Activated CD4-positive, alpha-beta T cell treated with anti-CD3 and anti-CD28 coated beads for 36 hours (primary cell): Measurements from ENCODE around the gene DRC3. TPM values are rescaled to one million over a fixed set of nuclear protein-coding genes. Genes with fewer than 3 reads are reported as not detected.
"Not testable (repeated sequence)": the region's sequence is repeated elsewhere in the genome, so short reads cannot be mapped to it uniquely, and the experiment has no call there.

Experiments used
- ATAC-seq: fragments of 200-7000 bp; cut with Tn5 transposase; one replicate; pipeline ENCODE4 v1.10.0; 2021; ENCODE audit warnings: mild to moderate bottlenecking, moderate library complexity
- CTCF ChIA-PET: fragments of 350-600 bp; sonication (Branson Sonifier 250); formaldehyde crosslinking; loops from one replicate; lab custom pipeline; 2021; ENCODE audit warnings: antibody characterized with exemption; lab: Charles Lee
- POLR2A ChIA-PET: fragments of 350-600 bp; sonication (Branson Sonifier 250); formaldehyde crosslinking; loops from one replicate; lab custom pipeline; 2021; ENCODE audit warnings: antibody characterized with exemption, inconsistent platforms; lab: Charles Lee
- DNase-seq: peaks from one replicate; pipeline ENCODE4 v3.0.0-alpha.2; 2020
- H3K27ac Mint-ChIP-seq: one replicate; pipeline ENCODE4 v1.8.0; 2021; ENCODE audit warnings: mixed read lengths
- H3K27me3 Mint-ChIP-seq: one replicate; pipeline ENCODE4 v1.8.0; 2021; ENCODE audit warnings: mixed read lengths
- H3K36me3 Mint-ChIP-seq: one replicate; pipeline ENCODE4 v1.8.0; 2021; ENCODE audit warnings: low read depth, mixed read lengths
- H3K4me1 Mint-ChIP-seq: one replicate; pipeline ENCODE4 v1.8.0; 2021; ENCODE audit warnings: mixed read lengths
- H3K4me3 Mint-ChIP-seq: one replicate; pipeline ENCODE4 v1.8.0; 2021; ENCODE audit warnings: mild to moderate bottlenecking, moderate library complexity, mixed read lengths
- H3K9me3 Mint-ChIP-seq: one replicate; pipeline ENCODE4 v1.8.0; 2021; ENCODE audit warnings: low read depth, mixed read lengths
- intact Hi-C, 2 experiments: fragments of 100-400 bp; cut with DNase I in 1 of 2; cut with micrococcal nuclease in 1 of 2; formaldehyde crosslinking; loops; one replicate each; pipeline versions ENCODE4 v1.14.2 to v1.15.1; 2022 to 2024; cut with DNase I, micrococcal nuclease
- total RNA-seq, 2 experiments: library from RNA; stranded (reverse); gene quantifications; one replicate each; pipeline ENCODE4 v1.2.3, GENCODE V29; 2021

DRC3 gene
- total RNA-seq, 2 experiments from 2014 or later, result 0.11 to 0.18 TPM

GRCh38 chr17:17954079-17954478 lies 18.6 kb upstream of the DRC3 start:
- Mint-ChIP-seq H3K4me1 (peaks cover 41% of the 10 kb centered on the region), H3K9me3 (peaks cover 2% of the 10 kb centered on the region), H3K36me3 (peaks cover 8% of the 10 kb centered on the region), H3K27ac (no peak overlapping the region), H3K4me3 (no peak overlapping the region), H3K27me3 (no peaks in the 10 kb centered on the region)
- POLR2A ChIA-PET, result no interaction called here
- no peak for ATAC-seq
- CTCF ChIA-PET, result interaction anchor here (1.3 kb wide), 1 partner anchor 11 kb away, joined by 3 read pairs; no protein-coding TSS in a partner anchor
- intact Hi-C loops, result no loop called here
- DNase-seq, result no peak

GRCh38 chr17:17955790-17956341 lies 16.8 kb upstream of the DRC3 start:
- H3K27ac Mint-ChIP-seq, result peak overlapping the region; percentile 76
- H3K27me3 Mint-ChIP-seq, H3K4me3 Mint-ChIP-seq, H3K36me3 Mint-ChIP-seq, intact Hi-C loops, H3K9me3 Mint-ChIP-seq, ATAC-seq: not testable (repeated sequence)
- POLR2A ChIA-PET, result interaction anchor here (0.5 kb wide), 1 partner anchor 546 kb away, joined by 3 read pairs; no protein-coding TSS in a partner anchor
- peaks cover 59% of the 10 kb centered on the region for H3K4me1 Mint-ChIP-seq
- DNase-seq, result peak; percentile 54
- CTCF ChIA-PET, result interaction anchor here (0.9 to 1.2 kb wide), 2 partner anchors 10 to 18 kb away, joined by 3 read pairs; no protein-coding TSS in a partner anchor

- H3K4me3 Mint-ChIP-seq, result peak overlapping the region; percentile 35
- ChIA-PET POLR2A (interaction anchor here (0.7 to 2.6 kb wide), 3 partner anchors 15 to 103 kb away, joined by 3 to 19 read pairs (median 3); partner anchors contain the start of genes DRC3 and TOM1L2), CTCF (interaction anchor here (0.7 to 1.4 kb wide), 8 partner anchors 12 to 173 kb away, joined by 3 to 5 read pairs (median 4); partner anchors contain the start of genes DRC3 and TOM1L2)
- peaks cover 10% of the 10 kb centered on the region for H3K36me3 Mint-ChIP-seq
- peaks cover 68% of the 10 kb centered on the region for H3K4me1 Mint-ChIP-seq
- DNase-seq (no peak), ATAC-seq (no peak)
- intact Hi-C loops, result no loop called here
- H3K27ac Mint-ChIP-seq, result peak overlapping the region; percentile 95
- H3K9me3 Mint-ChIP-seq, result peaks cover 2% of the 10 kb centered on the region
- H3K27me3 Mint-ChIP-seq, result no peaks in the 10 kb centered on the region
Measured at GRCh38 chr17:17957584-17957916, 15.1 kb upstream of the DRC3 start.

GRCh38 chr17:17958982-17959381 lies 13.7 kb upstream of the DRC3 start:
- Mint-ChIP-seq H3K27me3 (no peaks in the 10 kb centered on the region), H3K36me3 (peaks cover 10% of the 10 kb centered on the region), H3K4me3 (peak overlapping the region; percentile 71), H3K27ac (peak overlapping the region; percentile 95), H3K4me1 (peaks cover 69% of the 10 kb centered on the region), H3K9me3 (peaks cover 2% of the 10 kb centered on the region)
- POLR2A ChIA-PET, result interaction anchor here (1.0 to 2.6 kb wide), 3 partner anchors 7 to 79 kb away, joined by 3 to 19 read pairs (median 3); partner anchors contain the start of genes DRC3 and TOM1L2
- DNase-seq (no peak), ATAC-seq (no peak)
- CTCF ChIA-PET, result interaction anchor here (0.6 to 2.0 kb wide), 9 partner anchors 7 to 75 kb away, joined by 3 to 10 read pairs (median 4); partner anchors contain the start of genes DRC3 and TOM1L2
- intact Hi-C loops, result loop anchor here (1.0 to 2.0 kb wide), 9 partner anchors 11 to 278 kb away; partner anchors contain the start of genes DRC3 (in 2 of the 2), TOM1L2 (in 2 of the 2), ALKBH5 (in 1 of the 2) and ATPAF2 (in 1 of the 2)

- peak; percentile 61 for ATAC-seq
- H3K36me3 Mint-ChIP-seq, result peaks cover 10% of the 10 kb centered on the region
- peak overlapping the region; percentile 71 for H3K4me3 Mint-ChIP-seq
- peaks cover 69% of the 10 kb centered on the region for H3K4me1 Mint-ChIP-seq
- peak; percentile 67 for DNase-seq
- H3K27me3 Mint-ChIP-seq, result no peaks in the 10 kb centered on the region
- peaks cover 2% of the 10 kb centered on the region for H3K9me3 Mint-ChIP-seq
- POLR2A ChIA-PET, result interaction anchor here (0.6 to 2.6 kb wide), 3 partner anchors 8 to 55 kb away, joined by 3 to 19 read pairs (median 3); partner anchors contain the start of genes DRC3 and TOM1L2
- intact Hi-C loops, result loop anchor here in 1 of 2 experiments (1.0 to 5.0 kb wide), 5 partner anchors 128 to 1542 kb away; partner anchors contain the start of genes ALKBH5, DRG2, RAI1 and TRPV2
- H3K27ac Mint-ChIP-seq, result peak overlapping the region; percentile 95
- CTCF ChIA-PET, result interaction anchor here (0.6 to 2.0 kb wide), 10 partner anchors 11 to 119 kb away, joined by 3 to 10 read pairs (median 4); partner anchors contain the start of genes DRC3 and TOM1L2
Measured at GRCh38 chr17:17959520-17960361, 12.9 kb upstream of the DRC3 start.

GRCh38 chr17:17960500-17961030 lies 12.1 kb upstream of the DRC3 start:
- Mint-ChIP-seq H3K27me3 (no peaks in the 10 kb centered on the region), H3K4me1 (peaks cover 68% of the 10 kb centered on the region), H3K27ac (peak overlapping the region; percentile 95), H3K9me3 (peaks cover 2% of the 10 kb centered on the region), H3K4me3 (peak overlapping the region; percentile 71), H3K36me3 (peaks cover 7% of the 10 kb centered on the region)
- intact Hi-C loops, result loop anchor here in 1 of 2 experiments (2.0 to 5.0 kb wide), 2 partner anchors 210 to 1543 kb away; partner anchors contain the start of gene TRPV2
- POLR2A ChIA-PET, result interaction anchor here (0.6 to 1.2 kb wide), 2 partner anchors 7 to 54 kb away, joined by 3 read pairs; no protein-coding TSS in a partner anchor
- ATAC-seq, result no peak
- CTCF ChIA-PET, result interaction anchor here (0.6 to 2.0 kb wide), 9 partner anchors 10 to 228 kb away, joined by 3 to 10 read pairs (median 4); partner anchors contain the start of genes DRC3 and TOM1L2
- DNase-seq, result no peak

- Mint-ChIP-seq H3K4me3 (no peak overlapping the region), H3K9me3 (no peaks in the 10 kb centered on the region), H3K4me1 (peaks cover 73% of the 10 kb centered on the region), H3K36me3 (peaks cover 2% of the 10 kb centered on the region), H3K27ac (no peak overlapping the region), H3K27me3 (no peaks in the 10 kb centered on the region)
- no peak for DNase-seq
- intact Hi-C loops, result loop anchor here in 1 of 2 experiments (5.0 kb wide), 1 partner anchor 1546 kb away; the partner anchor contains the start of gene TRPV2
- ChIA-PET POLR2A (no interaction called here), CTCF (interaction anchor here (1.4 kb wide), 1 partner anchor 44 kb away, joined by 4 read pairs; no protein-coding TSS in a partner anchor)
- ATAC-seq, result no peak
Measured at GRCh38 chr17:17963066-17963465, 9.6 kb upstream of the DRC3 start.

GRCh38 chr17:17963694-17964436 lies 8.8 kb upstream of the DRC3 start:
- intact Hi-C loops, result loop anchor here in 1 of 2 experiments (5.0 kb wide), 1 partner anchor 1547 kb away; the partner anchor contains the start of gene TRPV2
- H3K27ac Mint-ChIP-seq, result no peak overlapping the region
- no peak for ATAC-seq

GRCh38 chr17:17964710-17965109 lies 8.0 kb upstream of the DRC3 start:
- Mint-ChIP-seq H3K9me3 (no peaks in the 10 kb centered on the region), H3K27me3 (no peaks in the 10 kb centered on the region), H3K36me3 (peaks cover 2% of the 10 kb centered on the region), H3K4me1 (peaks cover 66% of the 10 kb centered on the region), H3K4me3 (no peak overlapping the region), H3K27ac (no peak overlapping the region)
- DNase-seq (no peak), ATAC-seq (no peak)
- intact Hi-C loops, result loop anchor here in 1 of 2 experiments (5.0 kb wide), 1 partner anchor 1547 kb away; the partner anchor contains the start of gene TRPV2
- CTCF ChIA-PET, result no interaction called here
- POLR2A ChIA-PET, result no interaction called here

More at GRCh38 chr17:17963694-17964436, 8.8 kb upstream of the DRC3 start:
- ChIA-PET CTCF (no interaction called here), POLR2A (no interaction called here)
- H3K9me3 Mint-ChIP-seq, result no peaks in the 10 kb centered on the region
- H3K4me1 Mint-ChIP-seq, result peaks cover 70% of the 10 kb centered on the region
- no peaks in the 10 kb centered on the region for H3K27me3 Mint-ChIP-seq
- H3K4me3 Mint-ChIP-seq, result no peak overlapping the region
- H3K36me3 Mint-ChIP-seq, result peaks cover 2% of the 10 kb centered on the region
- DNase-seq, result no peak

GRCh38 chr17:17965152-17965721 lies 7.4 kb upstream of the DRC3 start:
- no peaks in the 10 kb centered on the region for H3K9me3 Mint-ChIP-seq
- no peaks in the 10 kb centered on the region for H3K27me3 Mint-ChIP-seq
- POLR2A ChIA-PET, result no interaction called here
- H3K27ac Mint-ChIP-seq, result no peak overlapping the region
- DNase-seq (no peak), ATAC-seq (no peak)
- peaks cover 2% of the 10 kb centered on the region for H3K36me3 Mint-ChIP-seq
- peaks cover 63% of the 10 kb centered on the region for H3K4me1 Mint-ChIP-seq
- CTCF ChIA-PET, result interaction anchor here (0.6 to 1.7 kb wide), 2 partner anchors 17 to 21 kb away, joined by 3 to 5 read pairs; no protein-coding TSS in a partner anchor
- intact Hi-C loops, result no loop called here
- no peak overlapping the region for H3K4me3 Mint-ChIP-seq
